OCI-LY1 (cell line): ENCODE data around the gene CNTN5.

Experiments used
- H2AFZ ChIP-seq: fragments of 200-600 bp; sonication (generic), shearing (Covaris generic); 2 replicates; pipeline ENCODE4 v1.6.0; 2014; ENCODE audit warnings: antibody characterized with exemption, mild to moderate bottlenecking, low read length
- H3F3A ChIP-seq: fragments of 200-600 bp; sonication (generic), shearing (Covaris generic); 2 replicates; pipeline ENCODE4 v1.6.0; 2014; ENCODE audit warnings: mild to moderate bottlenecking, antibody characterized with exemption, low read length, moderate library complexity; ENCODE audit not compliant: insufficient read depth
- H3K27ac ChIP-seq: fragments of 200-600 bp; sonication (generic); 2 replicates; pipeline ENCODE4 v1.5.1; 2014; ENCODE audit warnings: low read length, mixed run types, mild to moderate bottlenecking, low read depth; ENCODE audit not compliant: poor library complexity, severe bottlenecking
- H3K27me3 ChIP-seq: fragments of 200-600 bp; sonication (generic); 2 replicates; pipeline ENCODE4 v1.6.0; 2014; ENCODE audit warnings: antibody characterized with exemption, mild to moderate bottlenecking, low read length, moderate library complexity; ENCODE audit not compliant: insufficient read depth
- H3K36me3 ChIP-seq: fragments of 200-600 bp; sonication (generic); 2 replicates; pipeline ENCODE4 v1.6.1; 2014; ENCODE audit warnings: mild to moderate bottlenecking, antibody characterized with exemption, low read length, moderate library complexity, mixed read lengths; ENCODE audit not compliant: insufficient read depth
- H3K4me1 ChIP-seq: fragments of 200-600 bp; sonication (generic); 2 replicates; pipeline ENCODE4 v1.5.1; 2014; ENCODE audit warnings: mild to moderate bottlenecking, low read length, moderate library complexity; ENCODE audit not compliant: insufficient read depth, severe bottlenecking
- H3K4me2 ChIP-seq: fragments of 200-600 bp; sonication (generic), shearing (Covaris generic); 2 replicates; pipeline ENCODE4 v1.6.1; 2014; ENCODE audit warnings: low read length
- H3K4me3 ChIP-seq: fragments of 200-600 bp; sonication (generic); 2 replicates; pipeline ENCODE4 v1.5.1; 2014; ENCODE audit warnings: low read length, low read depth, mild to moderate bottlenecking, mixed read lengths; ENCODE audit not compliant: poor library complexity, severe bottlenecking
- H3K79me2 ChIP-seq: fragments of 200-600 bp; shearing (Covaris generic); 2 replicates; pipeline ENCODE4 v1.6.1; 2016; ENCODE audit warnings: mixed run types, low read length, mixed read lengths; ENCODE audit not compliant: insufficient read depth
- H3K9ac ChIP-seq: fragments of 200-600 bp; sonication (generic), shearing (Covaris generic); 2 replicates; pipeline ENCODE4 v1.6.1; 2014; ENCODE audit warnings: mild to moderate bottlenecking, low read length, mixed read lengths
- H3K9me2 ChIP-seq: fragments of 200-600 bp; sonication (generic), shearing (Covaris generic); 2 replicates; pipeline ENCODE4 v1.6.1; 2014; ENCODE audit warnings: low read depth, mild to moderate bottlenecking, low read length, mixed read lengths
- H3K9me3 ChIP-seq: fragments of 200-600 bp; shearing (Covaris generic); 2 replicates; pipeline ENCODE4 v1.6.1; 2014; ENCODE audit warnings: low read length, mixed read lengths
- H4K20me1 ChIP-seq: fragments of 200-600 bp; sonication (generic), shearing (Covaris generic); 2 replicates; pipeline ENCODE4 v1.6.0; 2016; ENCODE audit warnings: mild to moderate bottlenecking, low read length; ENCODE audit not compliant: insufficient read depth
- EZH2 ChIP-seq: fragments of 200-600 bp; sonication (generic), shearing (Covaris generic); IDR thresholded peaks from 2 replicates; pipeline ENCODE4 v1.8.0; 2017; ENCODE audit warnings: borderline replicate concordance, mixed run types, mild to moderate bottlenecking, antibody characterized with exemption, low read length, moderate library complexity, mixed read lengths
- TF ChIP-seq, protein P1 (sequence below): fragments of 200-600 bp; sonication (generic), shearing (Covaris generic); IDR thresholded peaks from 2 replicates; pipeline ENCODE4 v1.5.1; 2017; ENCODE audit warnings: mild to moderate bottlenecking, antibody characterized with exemption, low read length, moderate library complexity, mixed read lengths

Gene CNTN5

DNA sequence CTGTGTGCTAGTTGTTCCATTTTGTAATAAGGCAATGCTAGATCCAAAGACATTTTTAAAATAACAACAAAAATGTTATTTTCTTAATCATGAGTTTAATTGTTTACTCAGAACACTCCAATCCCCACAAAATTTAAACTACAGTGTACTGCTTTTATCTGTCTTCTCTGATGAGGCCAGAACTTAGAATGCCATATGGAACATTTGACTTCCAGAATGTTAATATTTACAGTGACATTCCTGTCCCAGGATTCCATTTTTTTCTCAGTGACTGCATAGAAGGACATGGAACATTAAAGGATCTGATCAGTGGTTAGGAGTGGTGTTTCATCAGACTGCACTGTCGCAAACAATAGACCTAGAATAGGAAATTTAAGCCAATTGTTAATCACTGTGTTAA lies 1171.4 kb downstream of the CNTN5 start:
- Histone ChIP-seq H3K9me2 (no peaks in the 10 kb centered on the region), H3K9ac (no peak overlapping the region), H3K4me3 (no peak overlapping the region), H2AFZ (no peak overlapping the region), H3K4me1 (no peaks in the 10 kb centered on the region), H3K79me2 (no peaks in the 10 kb centered on the region), H3F3A (no peaks in the 10 kb centered on the region), H3K9me3 (no peaks in the 10 kb centered on the region), H4K20me1 (no peaks in the 10 kb centered on the region), H3K27ac (no peak overlapping the region), H3K27me3 (no peaks in the 10 kb centered on the region), H3K4me2 (no peak overlapping the region), H3K36me3 (no peaks in the 10 kb centered on the region)
- TF ChIP-seq EZH2, result no peak
- TF ChIP-seq, protein P1, sequence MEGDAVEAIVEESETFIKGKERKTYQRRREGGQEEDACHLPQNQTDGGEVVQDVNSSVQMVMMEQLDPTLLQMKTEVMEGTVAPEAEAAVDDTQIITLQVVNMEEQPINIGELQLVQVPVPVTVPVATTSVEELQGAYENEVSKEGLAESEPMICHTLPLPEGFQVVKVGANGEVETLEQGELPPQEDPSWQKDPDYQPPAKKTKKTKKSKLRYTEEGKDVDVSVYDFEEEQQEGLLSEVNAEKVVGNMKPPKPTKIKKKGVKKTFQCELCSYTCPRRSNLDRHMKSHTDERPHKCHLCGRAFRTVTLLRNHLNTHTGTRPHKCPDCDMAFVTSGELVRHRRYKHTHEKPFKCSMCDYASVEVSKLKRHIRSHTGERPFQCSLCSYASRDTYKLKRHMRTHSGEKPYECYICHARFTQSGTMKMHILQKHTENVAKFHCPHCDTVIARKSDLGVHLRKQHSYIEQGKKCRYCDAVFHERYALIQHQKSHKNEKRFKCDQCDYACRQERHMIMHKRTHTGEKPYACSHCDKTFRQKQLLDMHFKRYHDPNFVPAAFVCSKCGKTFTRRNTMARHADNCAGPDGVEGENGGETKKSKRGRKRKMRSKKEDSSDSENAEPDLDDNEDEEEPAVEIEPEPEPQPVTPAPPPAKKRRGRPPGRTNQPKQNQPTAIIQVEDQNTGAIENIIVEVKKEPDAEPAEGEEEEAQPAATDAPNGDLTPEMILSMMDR, result no peak

DNA sequence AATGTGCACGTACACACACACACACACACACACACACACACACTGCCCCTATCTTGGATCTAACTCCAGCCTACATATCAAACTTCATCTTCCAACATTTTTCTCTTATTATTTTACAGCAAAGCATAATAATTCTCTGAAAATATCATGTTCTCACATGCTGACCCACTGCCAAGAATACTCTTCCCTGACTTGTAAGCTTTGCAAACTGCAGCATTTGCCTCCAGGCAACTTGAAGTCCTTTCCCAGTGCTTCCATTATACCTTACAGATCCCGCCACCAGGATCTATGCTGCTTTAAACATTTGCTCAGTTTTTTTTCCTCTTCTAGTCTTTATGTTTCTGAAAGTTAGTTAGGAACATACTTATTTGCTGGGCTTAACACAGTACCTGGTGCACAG lies 1183.0 kb downstream of the CNTN5 start:
- no peak overlapping the region for H3K9ac ChIP-seq
- H3K27me3 ChIP-seq, result no peaks in the 10 kb centered on the region
- no peak overlapping the region for H3K27ac ChIP-seq
- TF ChIP-seq, protein P1, result no peak
- no peak for TF ChIP-seq EZH2
- H4K20me1 ChIP-seq, result no peaks in the 10 kb centered on the region
- no peaks in the 10 kb centered on the region for H3K36me3 ChIP-seq
- H3K4me2 ChIP-seq, result no peak overlapping the region
- H3F3A ChIP-seq, result no peaks in the 10 kb centered on the region
- H2AFZ ChIP-seq, result no peak overlapping the region
- H3K9me2 ChIP-seq, result no peaks in the 10 kb centered on the region
- no peaks in the 10 kb centered on the region for H3K79me2 ChIP-seq
- H3K4me1 ChIP-seq, result no peaks in the 10 kb centered on the region
- H3K9me3 ChIP-seq, result no peaks in the 10 kb centered on the region
- H3K4me3 ChIP-seq, result no peak overlapping the region

DNA sequence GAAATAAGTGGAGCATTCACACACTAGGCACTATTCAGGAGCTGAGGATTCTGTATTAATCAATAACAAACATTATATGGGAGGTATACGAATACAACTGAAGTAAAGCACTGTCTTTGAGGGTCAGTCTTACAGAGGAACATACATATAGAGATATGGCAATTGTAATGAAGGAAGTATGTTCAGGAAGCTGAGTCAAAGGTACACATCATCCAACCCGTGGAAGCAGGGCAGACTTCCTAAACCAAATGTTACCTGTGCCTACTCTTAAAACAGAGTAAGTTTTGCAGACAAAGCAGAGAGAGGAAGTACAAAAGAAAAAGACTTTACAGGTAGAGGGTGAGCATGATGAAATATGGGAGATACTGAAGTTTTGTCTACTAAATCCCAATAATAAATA lies 1185.2 kb downstream of the CNTN5 start:
- Histone ChIP-seq H3K27ac (no peak overlapping the region), H3K9ac (no peak overlapping the region), H3K9me3 (no peaks in the 10 kb centered on the region), H3K4me2 (no peak overlapping the region), H3K9me2 (no peaks in the 10 kb centered on the region), H3F3A (no peaks in the 10 kb centered on the region), H3K27me3 (no peaks in the 10 kb centered on the region), H3K4me3 (no peak overlapping the region), H2AFZ (no peak overlapping the region), H3K79me2 (no peaks in the 10 kb centered on the region), H3K4me1 (no peaks in the 10 kb centered on the region), H3K36me3 (no peaks in the 10 kb centered on the region), H4K20me1 (no peaks in the 10 kb centered on the region)
- no peak for TF ChIP-seq EZH2
- TF ChIP-seq, protein P1, result no peak
